Measurements from ENCODE around the gene SAMD4B. TPM values are rescaled to one million over a fixed set of nuclear protein-coding genes. Genes with fewer than 3 reads are reported as not detected.

The SAMD4B gene
- total RNA-seq, 1 experiment from 2014 or later, result 163 TPM

GRCh38 chr19:39412867-39413271 lies 70.6 kb downstream of the SAMD4B start:
- no peak overlapping the region for H3K27ac ChIP-seq
- ChIA-PET CTCF (no interaction called here), POLR2A (ENCODE audit: unreplicated experiment) (interaction anchor here (0.6 to 0.8 kb wide), 2 partner anchors 11 to 14 kb away, joined by 4 read pairs; no protein-coding TSS in a partner anchor)
- H2AFZ ChIP-seq, result peak overlapping the region; percentile 82
- H3F3A ChIP-seq (ENCODE audit: insufficient read depth, low read depth), result peaks cover 40% of the 10 kb centered on the region; the same call in 1 of the 2 replicates
- no TSS peak for BruUV-seq (replicated peaks)
- no peaks in the 10 kb centered on the region for H3K9me3 ChIP-seq (ENCODE audit: insufficient read depth, low read depth)
- no peaks in the 10 kb centered on the region for H3K9me2 ChIP-seq (ENCODE audit: insufficient read depth)
- DNase-seq, result peak in 1 of 2 experiments; percentile 39
- peaks cover 15% of the 10 kb centered on the region for H3K79me2 ChIP-seq (ENCODE audit: low read depth)
- intact Hi-C loops (cut with micrococcal nuclease; ENCODE audit: unreplicated experiment), result loop anchor here (1.0 to 5.0 kb wide), 12 partner anchors 10 to 451 kb away; partner anchors contain the start of genes EID2B, FBXO27, MED29 and PAF1
- H3K4me3 ChIP-seq, result peak overlapping the region; percentile 92
- no peaks in the 10 kb centered on the region for H3K27me3 ChIP-seq (ENCODE audit: insufficient read depth, low read depth)
- H3K36me3 ChIP-seq (ENCODE audit: low read depth), result peaks cover 10% of the 10 kb centered on the region; the same call in 1 of the 2 replicates
- peaks cover 30% of the 10 kb centered on the region for H3K4me1 ChIP-seq (replicated peaks; ENCODE audit: insufficient read depth)
- peak overlapping the region; percentile 90 for H3K4me2 ChIP-seq
- H4K20me1 ChIP-seq (ENCODE audit: insufficient read depth), result peaks cover 10% of the 10 kb centered on the region
- TF ChIP-seq EZH2 (IDR thresholded peaks at IDR 0.05; ENCODE audit: low read depth), result no peak
- peak; percentile 64; the same call in 1 of the 2 replicates for TF ChIP-seq CTCF (conservative IDR thresholded peaks at IDR 0.05)

- TF ChIP-seq EZH2 (IDR thresholded peaks at IDR 0.05; ENCODE audit: low read depth) (no peak), CTCF (conservative IDR thresholded peaks at IDR 0.05) (no peak)
- Histone ChIP-seq H3K79me2 (ENCODE audit: low read depth) (peaks cover 10% of the 10 kb centered on the region), H3K36me3 (ENCODE audit: low read depth) (0 out of 2 replicates have a peak, but pooled peaks cover 4% of the 10 kb centered on the region), H4K20me1 (ENCODE audit: insufficient read depth) (peaks cover 5% of the 10 kb centered on the region), H3K27ac (no peak overlapping the region), H3F3A (ENCODE audit: insufficient read depth, low read depth) (peaks cover 39% of the 10 kb centered on the region; the same call in 1 of the 2 replicates), H3K27me3 (ENCODE audit: insufficient read depth, low read depth) (no peaks in the 10 kb centered on the region), H3K9me2 (ENCODE audit: insufficient read depth) (no peaks in the 10 kb centered on the region), H3K4me3 (peak overlapping the region; percentile 92), H3K4me1 (replicated peaks; ENCODE audit: insufficient read depth) (peaks cover 28% of the 10 kb centered on the region), H3K4me2 (peak overlapping the region; percentile 90), H2AFZ (peak overlapping the region; percentile 82), H3K9me3 (ENCODE audit: insufficient read depth, low read depth) (no peaks in the 10 kb centered on the region)
- DNase-seq, result peak; percentile 11 to 37
- ChIA-PET POLR2A (ENCODE audit: unreplicated experiment) (interaction anchor here (0.8 to 1.2 kb wide), 2 partner anchors 15 to 23 kb away, joined by 4 to 21 read pairs; partner anchors contain the start of gene RPS16), CTCF (no interaction called here)
- BruUV-seq (replicated peaks), result no TSS peak
- intact Hi-C loops (cut with micrococcal nuclease; ENCODE audit: unreplicated experiment), result loop anchor here (1.0 to 5.0 kb wide), 4 partner anchors 22 to 451 kb away; partner anchors contain the start of genes FBXO27, MED29 and PAF1
These were observed 71.2 kb downstream of the SAMD4B start for GRCh38 chr19:39413272-39413910.

GRCh38 chr19:39413911-39414608 lies 71.8 kb downstream of the SAMD4B start:
- no TSS peak for BruUV-seq (replicated peaks)
- no peaks in the 10 kb centered on the region for H4K20me1 ChIP-seq (ENCODE audit: insufficient read depth)
- peak; percentile 26 to 30 for DNase-seq
- TF ChIP-seq CTCF (conservative IDR thresholded peaks at IDR 0.05), result no peak; the same call in 1 of the 2 replicates
- no peak for TF ChIP-seq EZH2 (IDR thresholded peaks at IDR 0.05; ENCODE audit: low read depth)
- H3K9me3 ChIP-seq (ENCODE audit: insufficient read depth, low read depth), result no peaks in the 10 kb centered on the region
- no peaks in the 10 kb centered on the region for H3K27me3 ChIP-seq (ENCODE audit: insufficient read depth, low read depth)
- peaks cover 4% of the 10 kb centered on the region; the same call in 1 of the 2 replicates for H3K79me2 ChIP-seq (ENCODE audit: low read depth)
- ChIA-PET CTCF (interaction anchor here (1.1 kb wide), 1 partner anchor 21 kb away, joined by 5 read pairs; the partner anchor contains the start of gene RPS16), POLR2A (ENCODE audit: unreplicated experiment) (interaction anchor here (0.6 to 1.2 kb wide), 3 partner anchors 15 to 86 kb away, joined by 4 to 21 read pairs (median 6); partner anchors contain the start of gene RPS16)
- peak overlapping the region; percentile 92; the same call in 1 of the 2 replicates for H3K4me3 ChIP-seq
- H3K9me2 ChIP-seq (ENCODE audit: insufficient read depth), result no peaks in the 10 kb centered on the region
- intact Hi-C loops (cut with micrococcal nuclease; ENCODE audit: unreplicated experiment), result loop anchor here (1.0 to 5.0 kb wide), 4 partner anchors 23 to 452 kb away; partner anchors contain the start of genes FBXO27, MED29 and PAF1
- peaks cover 21% of the 10 kb centered on the region for H3K4me1 ChIP-seq (replicated peaks; ENCODE audit: insufficient read depth)
- peaks cover 33% of the 10 kb centered on the region; the same call in 1 of the 2 replicates for H3F3A ChIP-seq (ENCODE audit: insufficient read depth, low read depth)
- H3K4me2 ChIP-seq, result peak overlapping the region; percentile 90
- no peaks in the 10 kb centered on the region for H3K36me3 ChIP-seq (ENCODE audit: low read depth)
- no peak overlapping the region for H2AFZ ChIP-seq
- H3K27ac ChIP-seq, result no peak overlapping the region
